H1 (cell line): ENCODE measurements around the gene ZNF423. TPM values are rescaled to one million over a fixed set of nuclear protein-coding genes. Genes with fewer than 3 reads are reported as not detected.

Source experiments
- RBBP5 ChIP-seq: IDR thresholded peaks from 2 replicates; pipeline ENCODE4 v1.7.1; 2012; ENCODE audit warnings: low read depth, mild to moderate bottlenecking, inconsistent platforms, low read length, moderate library complexity, borderline replicate concordance
- USF2 ChIP-seq: IDR thresholded peaks from 2 replicates; pipeline ENCODE4 v1.6.1; 2011; ENCODE audit warnings: low read length, improper control_type of control experiment
- polyA plus RNA-seq, 7 experiments: library from polyadenylated mRNA; depleted of rRNA in 3 of 7; stranded (reverse) in 5 of 7; unstranded in 2 of 7; fragments of >200 nt in 5 of 7; fragments of 200-250 nt in 2 of 7; gene quantifications; 1 replicate in 5 of 7; 2 replicates in 1 of 7; 4 replicates in 1 of 7; pipeline versions ENCODE4 v1.2.1 to v1.2.3, GENCODE V29; 2011 to 2013; ENCODE audit warnings: missing spikeins in 2 of 7, mixed read lengths in 2 of 7
- total RNA-seq: library from RNA; stranded (reverse); fragmentation: NEBNext Ultra II Directional; extraction: Animal tissue kit (Norgen Biotek cat#: 25700); gene quantifications from 2 replicates; pipeline ENCODE4 v1.2.1, GENCODE V29; 2021

ZNF423 gene
- total and polyA plus RNA-seq, 2 of the 8 experiments (the other 6 are each of a cell fraction or from before 2014, with no cell fraction given): 38.2 to 52.3 TPM

GRCh38 chr16:49601576-49601975 lies 254.3 kb downstream of the ZNF423 start (continued):
- TF ChIP-seq USF2: no peak
- no peak for TF ChIP-seq RBBP5
